Thyroid gland (tissue), 4 donors: ENCODE data around the gene SMIM26. TPM values are rescaled to one million over a fixed set of nuclear protein-coding genes. Genes with fewer than 3 reads are reported as not detected.

ENCODE experiments used
- DNase-seq, 2 donors: peaks; one replicate each; pipeline ENCODE4 v3.0.0-alpha.2; 2019
- H3K27ac ChIP-seq, 3 donors: fragments of 200-600 bp; sonication (generic); 1 replicate in 2 of 3; 2 replicates in 1 of 3; pipeline ENCODE4 v1.5.1; 2016 to 2019; ENCODE audit warnings: mild to moderate bottlenecking in 1 of 3, moderate library complexity in 1 of 3
- H3K27me3 ChIP-seq: fragments of 200-600 bp; sonication (generic); one replicate; pipeline ENCODE4 v1.5.1; 2019
- H3K36me3 ChIP-seq, 2 donors: fragments of 200-600 bp; sonication (generic); one replicate each; pipeline ENCODE4 v1.5.1; 2016 to 2019
- H3K4me1 ChIP-seq, 2 donors: fragments of 200-600 bp; sonication (generic); one replicate each; pipeline ENCODE4 v1.5.1; 2017 to 2019
- H3K4me3 ChIP-seq, 3 donors: fragments of 200-600 bp; sonication (generic); replicated peaks in 1 of 3; 1 replicate in 2 of 3; 2 replicates in 1 of 3; pipeline ENCODE4 v1.5.1; 2016; ENCODE audit warnings: mild to moderate bottlenecking in 1 of 3
- H3K9me3 ChIP-seq: fragments of 200-600 bp; sonication (generic); one replicate; pipeline ENCODE4 v1.5.1; 2017
- CTCF ChIP-seq, 6 experiments: fragments of 200-600 bp in 3 of 6; fragments of 450-650 bp in 3 of 6; sonication (generic) in 3 of 6; IDR thresholded peaks; one replicate each; pipeline ENCODE4 v1.5.1; 2016 to 2019; ENCODE audit warnings: antibody characterized with exemption in 6 of 6, mild to moderate bottlenecking in 2 of 6, inconsistent platforms in 1 of 6, moderate library complexity in 1 of 6
- POLR2A ChIP-seq, 2 donors: fragments of 450-650 bp; IDR thresholded peaks; one replicate each; pipeline ENCODE4 v1.6.1; 2017; ENCODE audit warnings: antibody characterized with exemption in 2 of 2, mild to moderate bottlenecking in 2 of 2, moderate library complexity in 1 of 2
- WGBS, 2 donors: methylation state at CpG; one replicate each; pipeline ENCODE4 v1.1.5; 2017; 5-methylcytosine and 5-hydroxymethylcytosine counted together
- intact Hi-C: fragments of 100-400 bp; cut with DNase I; formaldehyde crosslinking; loops from one replicate; pipeline ENCODE4 v1.15.1; 2023
- small RNA-seq: library from RNA; depleted of rRNA; stranded (forward); fragments of <200 nt; gene quantifications from one replicate; pipeline ENCODE3, GENCODE V24; 2016
- total RNA-seq, 4 donors: library from RNA; depleted of rRNA; stranded (reverse); fragments of >200 nt; gene quantifications; one replicate each; pipeline ENCODE4 v1.2.3, GENCODE V29; 2016

Gene SMIM26
- total RNA-seq, 4 donors from 2014 or later: 113 to 243 (median 132) TPM

GRCh38 chr20:18609741-18610140 is 42.5 kb downstream of the SMIM26 start:
- TF ChIP-seq CTCF (IDR thresholded peaks at IDR 0.05) (no peak), POLR2A (IDR thresholded peaks at IDR 0.05) (no peak)
- intact Hi-C loops: no loop called here
- Histone ChIP-seq H3K27ac (no peak overlapping the region), H3K27me3 (no peaks in the 10 kb centered on the region), H3K36me3 (peaks cover 0 to 5% of the 10 kb centered on the region in 2 donors), H3K4me3 (no peak overlapping the region), H3K4me1 (peaks cover 2% of the 10 kb centered on the region in 2 donors), H3K9me3 (no peaks in the 10 kb centered on the region)
- DNase-seq: no peak

DNA sequence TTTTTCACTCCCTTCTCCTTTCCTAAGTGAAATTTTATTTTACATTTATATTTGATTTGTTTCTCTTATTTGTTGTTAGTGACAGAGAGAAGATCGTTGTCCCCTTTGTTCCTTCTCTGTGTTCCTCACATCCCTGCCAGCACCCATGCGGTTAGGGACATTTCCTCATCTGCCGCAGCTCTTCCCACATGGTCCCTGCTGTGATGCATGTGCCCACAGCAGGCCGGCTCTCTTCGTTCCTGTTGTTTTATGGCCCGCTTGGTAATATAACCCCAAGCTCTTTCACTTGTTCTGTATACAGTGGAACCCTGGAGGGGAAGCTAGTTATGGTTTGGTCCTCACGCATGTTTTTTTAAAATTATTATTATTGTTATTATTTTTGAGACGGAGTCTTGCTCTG is 44.3 kb downstream of the SMIM26 start:
- H3K4me3 ChIP-seq: no peak overlapping the region
- peaks cover 13 to 18% of the 10 kb centered on the region in 2 donors for H3K4me1 ChIP-seq
- no peak for DNase-seq
- TF ChIP-seq POLR2A (IDR thresholded peaks at IDR 0.05): no peak
- no peaks in the 10 kb centered on the region for H3K27me3 ChIP-seq
- peaks cover 0 to 5% of the 10 kb centered on the region in 2 donors for H3K36me3 ChIP-seq
- H3K9me3 ChIP-seq: no peaks in the 10 kb centered on the region
- H3K27ac ChIP-seq: no peak overlapping the region
- WGBS, 2 donors: 80 to 86% methylated on average over 8 of the region's 8 CpGs
- intact Hi-C loops: no loop called here

DNA sequence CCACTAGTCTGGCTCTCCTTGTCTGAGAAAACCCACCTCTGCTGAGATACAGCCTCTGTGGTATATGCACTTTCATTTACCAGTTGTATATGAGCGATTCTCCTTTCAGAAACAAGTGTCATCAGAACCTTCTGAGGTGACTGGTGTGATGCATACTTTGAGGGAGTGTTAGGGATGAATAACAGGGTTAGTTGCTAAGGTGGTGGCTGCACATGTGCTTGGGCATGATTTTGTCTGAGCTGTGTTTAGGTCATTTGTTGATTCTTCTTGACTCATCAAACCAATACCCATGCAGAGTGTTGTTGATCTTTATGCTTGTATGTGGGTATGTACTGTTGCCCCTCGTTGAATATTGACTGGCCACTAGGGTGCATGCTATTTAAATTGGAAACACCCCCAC is 46.3 kb downstream of the SMIM26 start:
- Histone ChIP-seq H3K4me3 (no peak overlapping the region), H3K27me3 (no peaks in the 10 kb centered on the region), H3K4me1 (peaks cover 13 to 18% of the 10 kb centered on the region in 2 donors), H3K36me3 (peaks cover 0 to 5% of the 10 kb centered on the region in 2 donors), H3K9me3 (no peaks in the 10 kb centered on the region), H3K27ac (no peak overlapping the region)
- intact Hi-C loops: no loop called here
- DNase-seq: no peak
- TF ChIP-seq POLR2A (IDR thresholded peaks at IDR 0.05): no peak
- no peak for TF ChIP-seq CTCF (IDR thresholded peaks at IDR 0.05)
- WGBS, 2 donors: 81 to 84% methylated on average over 2 of the region's 2 CpGs

- Histone ChIP-seq H3K4me1 (peaks cover 13 to 18% of the 10 kb centered on the region in 2 donors), H3K36me3 (peaks cover 0 to 5% of the 10 kb centered on the region in 2 donors), H3K27me3 (no peaks in the 10 kb centered on the region), H3K27ac (no peak overlapping the region), H3K4me3 (no peak overlapping the region), H3K9me3 (no peaks in the 10 kb centered on the region)
- 91 to 97% methylated on average over 5 of the region's 5 CpGs for WGBS, 2 donors
- intact Hi-C loops: no loop called here
- no peak for DNase-seq
- no peak for TF ChIP-seq CTCF (IDR thresholded peaks at IDR 0.05)
- no peak for TF ChIP-seq POLR2A (IDR thresholded peaks at IDR 0.05)
These were observed 47.0 kb downstream of the SMIM26 start for GRCh38 chr20:18614244-18614643.

DNA sequence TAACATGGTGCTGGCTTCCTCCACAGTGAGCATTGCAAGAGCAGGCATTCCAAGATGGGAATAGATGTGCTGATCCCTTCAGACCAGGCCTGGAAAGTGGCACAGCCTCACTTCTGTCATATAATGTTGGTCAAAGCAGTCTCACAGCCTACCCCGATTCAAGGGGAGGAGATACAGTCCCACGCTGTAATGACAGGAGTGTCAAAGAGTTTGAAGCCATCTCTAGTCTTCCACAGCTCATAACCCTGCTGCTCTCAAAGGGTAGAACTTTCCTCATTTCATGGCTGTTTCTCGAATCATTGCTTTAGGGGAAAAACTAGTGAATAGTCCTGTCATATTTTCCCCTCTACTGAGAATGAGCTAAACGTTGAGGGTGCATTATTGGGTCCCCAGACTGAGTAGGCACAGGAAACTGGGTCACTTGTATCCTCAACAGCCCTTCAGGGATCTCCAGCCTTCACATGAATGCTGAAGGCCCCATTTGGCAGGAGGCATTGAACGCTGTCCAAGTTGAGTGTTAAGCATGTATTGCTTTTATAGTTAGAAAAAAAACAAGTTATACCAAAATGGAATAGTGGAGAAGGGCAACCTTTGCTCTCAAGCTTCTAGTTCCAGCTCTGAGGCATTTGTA is 47.9 kb downstream of the SMIM26 start:
- H3K36me3 ChIP-seq: peaks cover 0 to 5% of the 10 kb centered on the region in 2 donors
- no peaks in the 10 kb centered on the region for H3K27me3 ChIP-seq
- intact Hi-C loops: no loop called here
- peak overlapping the region; percentile 33 to 62 (median 49) for H3K27ac ChIP-seq
- peak; percentile 75 to 82 for DNase-seq
- H3K9me3 ChIP-seq: no peaks in the 10 kb centered on the region
- 21 to 40% methylated on average over 5 of the region's 5 CpGs for WGBS, 2 donors
- H3K4me3 ChIP-seq: no peak overlapping the region
- TF ChIP-seq CTCF (IDR thresholded peaks at IDR 0.05) (no peak), POLR2A (IDR thresholded peaks at IDR 0.05) (no peak)
- H3K4me1 ChIP-seq: peaks cover 13 to 18% of the 10 kb centered on the region in 2 donors

Small RNAs within 50 kb of the gene (small RNA-seq; reads per million reads assigned to genes)
- gene RN7SL638P (not detected), gene RNU6ATAC34P (not detected)

Other genes with a start within 250 kb of the SMIM26 start
- 10 to 100 TPM in 1 of 4 donors, 1 to 10 TPM in 3; 6.7 to 10.6 (median 8.5) TPM for gene DZANK1, start 100.4 kb upstream of the SMIM26 start, total RNA-seq
- gene POLR3F, start 100.0 kb upstream of the SMIM26 start, total RNA-seq: 10 to 100 TPM; 10.2 to 18.1 (median 13.9) TPM
- 100 to 1,000 TPM in 1 of 4 donors, 10 to 100 TPM in 3; 51.5 to 106 (median 66.3) TPM for gene RBBP9, start 70.2 kb upstream of the SMIM26 start, total RNA-seq
- 10 to 100 TPM; 60.5 to 94.1 (median 84.6) TPM for gene SEC23B, start 59.5 kb upstream of the SMIM26 start, total RNA-seq
- gene DTD1, start 20.6 kb downstream of the SMIM26 start, total RNA-seq: 10 to 100 TPM; 42.7 to 57.6 (median 52.4) TPM
- not detected for gene SCP2D1, start 246.4 kb downstream of the SMIM26 start, total RNA-seq